Lung (tissue), 12 donors: Measurements from ENCODE around the gene C1orf53. TPM values are rescaled to one million over a fixed set of nuclear protein-coding genes. Genes with fewer than 3 reads are reported as not detected.
A peak's percentile ranks its signal among the peaks of the same experiment; 100 is the strongest.

ENCODE experiments used
- ATAC-seq: fragments of 200-7000 bp; cut with Tn5 transposase; one replicate; pipeline ENCODE4 v1.9.1; 2020; ENCODE audit warnings: moderate number of reproducible peaks; ENCODE audit not compliant: insufficient read depth, low FRiP score
- DNase-seq, 3 donors: peaks; one replicate each; pipeline ENCODE4 v3.0.0-alpha.2; 2013 to 2017
- H3K27ac ChIP-seq, 2 donors: one replicate each; pipeline ENCODE4 v1.5.1; 2013; ENCODE audit warnings: mild to moderate bottlenecking in 2 of 2, moderate library complexity in 2 of 2, control low read depth in 1 of 2, inconsistent platforms in 1 of 2, low read depth in 1 of 2, low read length in 1 of 2
- H3K27me3 ChIP-seq, 3 donors: one replicate each; pipeline ENCODE4 v1.5.1; 2013; ENCODE audit warnings: low read length in 2 of 3; ENCODE audit not compliant: control insufficient read depth in 3 of 3, insufficient read depth in 3 of 3
- H3K36me3 ChIP-seq, 4 donors: one replicate each; pipeline ENCODE4 v1.5.1; 2013; ENCODE audit warnings: low read length in 4 of 4, mild to moderate bottlenecking in 1 of 4, moderate library complexity in 1 of 4; ENCODE audit not compliant: control insufficient read depth in 4 of 4, insufficient read depth in 4 of 4
- H3K4me1 ChIP-seq, 5 donors: one replicate each; pipeline ENCODE4 v1.5.1; 2013; ENCODE audit warnings: low read length in 5 of 5, mild to moderate bottlenecking in 2 of 5, moderate library complexity in 1 of 5; ENCODE audit not compliant: control insufficient read depth in 5 of 5, insufficient read depth in 5 of 5
- H3K4me3 ChIP-seq: one replicate; pipeline ENCODE4 v1.5.1; 2013; ENCODE audit warnings: mild to moderate bottlenecking, control low read depth, moderate library complexity
- H3K9ac ChIP-seq, 2 donors: one replicate each; pipeline ENCODE4 v1.5.1; 2013; ENCODE audit warnings: low read length in 2 of 2, control low read depth in 1 of 2; ENCODE audit not compliant: insufficient read depth in 1 of 2
- H3K9me3 ChIP-seq, 4 donors: one replicate each; pipeline ENCODE4 v1.5.1; 2013; ENCODE audit warnings: low read length in 3 of 4, mild to moderate bottlenecking in 1 of 4, moderate library complexity in 1 of 4; ENCODE audit not compliant: control insufficient read depth in 4 of 4, insufficient read depth in 3 of 4
- WGBS, 2 donors: extraction: QIAGEN DNeasy Blood & Tissue Kit; methylation state at CpG; one replicate each; pipeline ENCODE4 v1.1.7; 2013; 5-methylcytosine and 5-hydroxymethylcytosine counted together
- polyA plus RNA-seq, 2 donors: library from polyadenylated mRNA; stranded (reverse); fragments of 200-250 nt; gene quantifications; one replicate each; pipeline ENCODE4 v1.2.1, GENCODE V29; 2013
- total RNA-seq, 2 donors: library from RNA; depleted of rRNA in 1 of 2; stranded (reverse); fragments of >200 nt in 1 of 2; gene quantifications; one replicate each; pipeline ENCODE4 v1.2.1, GENCODE V29; 2014 to 2021
- TF ChIP-seq, protein P1 (sequence below): IDR thresholded peaks from 2 replicates; pipeline ENCODE4 v1.5.1; 2012; ENCODE audit warnings: mild to moderate bottlenecking; ENCODE audit errors: control extremely low read depth, extremely low read depth
- donor health status: control.
- donor health status: control.
- donor health status: Bipolar disorder and iron deficiency.
- donor health status: healthy.
- donor health status: DM: yes; HTN: yes; CAD: no.

C1orf53 gene
- total and polyA plus RNA-seq, 4 donors, result 3.6 to 23.7 (median 7.4) TPM

DNA sequence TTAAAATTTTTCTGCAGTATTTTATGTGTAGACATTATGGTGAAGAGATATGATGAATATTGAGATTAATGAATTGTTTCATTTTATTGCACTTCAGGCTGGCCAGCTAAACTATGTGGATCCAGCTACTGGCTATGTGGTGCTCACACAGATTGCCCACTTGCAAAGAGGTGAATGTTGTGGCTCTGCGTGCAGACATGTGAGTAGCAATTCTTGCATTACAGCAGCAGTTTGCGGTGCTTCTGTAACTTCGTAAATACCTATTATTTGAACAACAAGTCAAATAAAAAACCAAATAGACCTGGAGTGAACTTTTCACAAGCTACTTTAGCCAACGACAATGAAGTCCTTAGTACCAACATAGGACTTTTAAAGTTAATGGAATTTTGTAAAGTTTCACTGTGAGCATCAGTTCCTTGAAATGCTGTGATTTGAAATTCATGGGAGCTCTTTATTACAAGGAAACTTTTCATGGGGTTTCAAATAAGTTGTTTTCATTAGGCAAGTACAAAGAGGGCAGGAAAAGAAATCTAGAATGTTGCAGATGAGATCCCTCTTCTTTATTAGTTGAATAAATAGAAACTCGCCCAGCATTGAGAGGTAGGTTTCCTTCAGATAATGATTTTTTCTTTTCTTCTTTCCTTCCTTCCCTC is 3.4 kb downstream of the C1orf53 start:
- Histone ChIP-seq H3K4me3 (no peak overlapping the region), H3K9ac (no peak overlapping the region), H3K36me3 (no peaks in the 10 kb centered on the region), H3K27me3 (peaks cover 3 to 79% (median 79%) of the 10 kb centered on the region in 3 donors), H3K9me3 (no peaks in the 10 kb centered on the region), H3K4me1 (peaks cover 0 to 17% (median 0%) of the 10 kb centered on the region in 5 donors), H3K27ac (no peak overlapping the region)
- TF ChIP-seq, protein P1, sequence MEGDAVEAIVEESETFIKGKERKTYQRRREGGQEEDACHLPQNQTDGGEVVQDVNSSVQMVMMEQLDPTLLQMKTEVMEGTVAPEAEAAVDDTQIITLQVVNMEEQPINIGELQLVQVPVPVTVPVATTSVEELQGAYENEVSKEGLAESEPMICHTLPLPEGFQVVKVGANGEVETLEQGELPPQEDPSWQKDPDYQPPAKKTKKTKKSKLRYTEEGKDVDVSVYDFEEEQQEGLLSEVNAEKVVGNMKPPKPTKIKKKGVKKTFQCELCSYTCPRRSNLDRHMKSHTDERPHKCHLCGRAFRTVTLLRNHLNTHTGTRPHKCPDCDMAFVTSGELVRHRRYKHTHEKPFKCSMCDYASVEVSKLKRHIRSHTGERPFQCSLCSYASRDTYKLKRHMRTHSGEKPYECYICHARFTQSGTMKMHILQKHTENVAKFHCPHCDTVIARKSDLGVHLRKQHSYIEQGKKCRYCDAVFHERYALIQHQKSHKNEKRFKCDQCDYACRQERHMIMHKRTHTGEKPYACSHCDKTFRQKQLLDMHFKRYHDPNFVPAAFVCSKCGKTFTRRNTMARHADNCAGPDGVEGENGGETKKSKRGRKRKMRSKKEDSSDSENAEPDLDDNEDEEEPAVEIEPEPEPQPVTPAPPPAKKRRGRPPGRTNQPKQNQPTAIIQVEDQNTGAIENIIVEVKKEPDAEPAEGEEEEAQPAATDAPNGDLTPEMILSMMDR, result no peak
- ATAC-seq, result no peak
- WGBS, 2 donors, result 29 to 43% methylated on average over 5 of the region's 5 CpGs
- DNase-seq, result peak in 1 of 3 donors; percentile 32

DNA sequence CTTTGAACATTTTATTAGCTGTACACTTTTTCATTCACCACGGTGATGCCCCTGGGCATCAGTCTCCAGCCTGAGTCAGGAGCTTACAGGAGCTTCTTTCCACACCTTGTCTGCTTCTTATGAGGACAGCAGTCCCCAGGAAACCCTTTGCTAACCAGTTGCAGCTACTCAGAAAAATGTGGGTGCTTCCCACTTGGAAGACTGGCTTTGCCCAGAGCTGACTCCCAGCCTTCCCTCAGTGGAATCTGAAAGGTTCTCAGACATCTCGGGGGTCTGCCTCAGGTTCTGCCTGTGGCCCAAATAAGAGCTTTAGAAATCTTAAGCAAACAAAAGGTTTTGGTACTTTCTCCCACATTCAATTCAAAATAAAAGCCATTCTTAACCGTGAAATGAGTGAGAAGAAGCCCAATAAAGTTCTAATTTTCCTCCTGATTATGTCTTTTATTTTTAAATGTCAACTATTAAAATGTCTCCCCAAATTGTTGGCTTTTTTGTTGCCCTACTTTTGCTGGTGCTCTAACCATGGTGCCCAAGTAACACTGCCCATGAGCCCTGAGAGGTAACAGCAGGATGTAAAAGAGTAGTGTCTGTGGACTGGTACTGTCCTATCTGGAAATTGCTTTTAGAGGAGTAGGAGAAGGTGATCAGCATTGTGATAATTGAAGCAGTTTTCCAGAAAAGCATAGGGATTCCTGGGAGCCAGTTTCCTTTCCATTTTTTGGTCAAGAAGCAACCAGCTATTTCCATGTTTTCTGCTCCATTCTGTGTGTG is 5.6 kb downstream of the C1orf53 start:
- Histone ChIP-seq H3K27ac (no peak overlapping the region), H3K36me3 (no peaks in the 10 kb centered on the region), H3K9ac (no peak overlapping the region), H3K4me1 (peaks cover 0 to 29% (median 8%) of the 10 kb centered on the region in 5 donors), H3K4me3 (no peak overlapping the region), H3K27me3 (peaks cover 3 to 99% (median 99%) of the 10 kb centered on the region in 3 donors), H3K9me3 (no peaks in the 10 kb centered on the region)
- TF ChIP-seq, protein P1, result no peak
- 19 to 46% methylated on average over 3 of the region's 3 CpGs for WGBS, 2 donors
- no peak for ATAC-seq
- DNase-seq, result peak in 1 of 3 donors; percentile 21

DNA sequence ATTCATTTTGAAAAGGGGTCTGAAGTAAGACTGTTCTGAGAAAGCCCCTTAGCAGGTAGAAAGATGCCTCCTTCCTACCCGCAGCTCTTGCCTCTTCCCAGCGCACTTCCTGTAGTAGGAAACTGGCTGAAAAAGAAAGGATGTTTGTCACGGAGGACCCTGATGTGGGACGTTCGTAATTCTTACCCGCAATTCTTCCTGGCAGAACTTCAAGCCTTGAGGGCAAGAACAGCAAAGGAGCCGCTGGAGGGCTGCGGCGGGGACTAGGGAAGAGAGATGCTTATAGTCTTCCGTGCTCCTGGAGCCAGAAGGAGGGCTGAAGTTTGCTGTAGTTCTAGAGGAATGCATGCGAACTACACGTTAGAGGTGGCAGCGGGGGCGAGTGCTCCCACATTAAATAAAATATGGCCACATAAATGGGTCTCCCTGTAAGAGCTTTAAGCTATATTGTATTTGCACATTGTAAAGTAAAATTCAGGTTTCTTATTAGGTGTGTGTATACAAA is 6.3 kb downstream of the C1orf53 start:
- TF ChIP-seq, protein P1, result no peak
- Histone ChIP-seq H3K27me3 (peaks cover 3 to 99% (median 98%) of the 10 kb centered on the region in 3 donors), H3K4me3 (no peak overlapping the region), H3K36me3 (no peaks in the 10 kb centered on the region), H3K9ac (no peak overlapping the region), H3K4me1 (peaks cover 0 to 29% (median 8%) of the 10 kb centered on the region in 5 donors), H3K27ac (no peak overlapping the region), H3K9me3 (no peaks in the 10 kb centered on the region)
- peak in 1 of 3 donors; percentile 50 for DNase-seq
- no peak for ATAC-seq
- 4 to 16% methylated on average over 14 of the region's 14 CpGs for WGBS, 2 donors
